Naive B cell (primary cell): ENCODE results near the gene TNFAIP1. TPM values are rescaled to one million over a fixed set of nuclear protein-coding genes. Genes with fewer than 3 reads are reported as not detected.

ENCODE experiments used
- ATAC-seq, 2 donors: fragments of 150-1000 bp; cut with Tn5 transposase; 2 replicates each; pipeline ENCODE4 v1.10.0; 2021; ENCODE audit warnings: low read depth in 2 of 2, mild to moderate bottlenecking in 2 of 2, moderate library complexity in 2 of 2
- DNase-seq: peaks from one replicate; pipeline ENCODE4 v3.0.0; 2022
- H3K27ac Mint-ChIP-seq, 6 donors: one replicate each; pipeline ENCODE4 v1.8.0; 2020 to 2022; ENCODE audit warnings: mild to moderate bottlenecking in 6 of 6, mixed read lengths in 6 of 6, moderate library complexity in 5 of 6, inconsistent platforms in 2 of 6
- H3K27me3 Mint-ChIP-seq, 3 donors: one replicate each; pipeline ENCODE4 v1.8.0; 2021 to 2022; ENCODE audit warnings: mixed read lengths in 3 of 3, mild to moderate bottlenecking in 1 of 3
- H3K36me3 Mint-ChIP-seq, 2 donors: one replicate each; pipeline ENCODE4 v1.8.0; 2020 to 2022; ENCODE audit warnings: mixed read lengths in 2 of 2, inconsistent platforms in 1 of 2, mild to moderate bottlenecking in 1 of 2
- H3K4me1 Mint-ChIP-seq, 3 donors: one replicate each; pipeline ENCODE4 v1.8.0; 2020 to 2022; ENCODE audit warnings: mixed read lengths in 3 of 3, inconsistent platforms in 1 of 3, mild to moderate bottlenecking in 1 of 3, moderate library complexity in 1 of 3
- H3K4me3 Mint-ChIP-seq, 8 donors: one replicate each; pipeline ENCODE4 v1.8.0; 2020 to 2022; ENCODE audit warnings: mild to moderate bottlenecking in 8 of 8, mixed read lengths in 8 of 8, moderate library complexity in 8 of 8, inconsistent platforms in 2 of 8
- H3K9me3 Mint-ChIP-seq, 7 donors: one replicate each; pipeline ENCODE4 v1.8.0; 2020 to 2022; ENCODE audit warnings: mixed read lengths in 7 of 7, mild to moderate bottlenecking in 5 of 7, inconsistent platforms in 2 of 7, moderate library complexity in 1 of 7
- polyA plus RNA-seq, 6 donors: library from polyadenylated mRNA; unstranded; fragments of 300-500 nt; fragmentation: Illumina TruSeq; gene quantifications; one replicate each; pipeline ENCODE4 v1.2.3, GENCODE V29; 2021; ENCODE audit warnings: low read depth in 6 of 6

TNFAIP1 gene
- polyA plus RNA-seq, 6 donors from 2014 or later = 4.0 to 11.5 (median 9.4) TPM

- H3K4me3 Mint-ChIP-seq = peak overlapping the region; percentile 73 to 92 (median 82)
- DNase-seq (no peak), ATAC-seq (peak in 1 of 2 donors; percentile 2)
- no peaks in the 10 kb centered on the region for H3K27me3 Mint-ChIP-seq
- H3K9me3 Mint-ChIP-seq = no peaks in the 10 kb centered on the region
- no peaks in the 10 kb centered on the region for H3K36me3 Mint-ChIP-seq
- H3K4me1 Mint-ChIP-seq = peaks cover 13 to 22% (median 19%) of the 10 kb centered on the region in 3 donors
- H3K27ac Mint-ChIP-seq = peak overlapping the region in 4 of 6 donors; percentile 33 to 91 (median 53)
Observed at GRCh38 chr17:28372203-28372944, 36.8 kb downstream of the TNFAIP1 start.

GRCh38 chr17:28372945-28373274, 37.3 kb downstream of the TNFAIP1 start:
- Mint-ChIP-seq H3K27me3 (no peaks in the 10 kb centered on the region), H3K36me3 (peaks cover 0 to 1% of the 10 kb centered on the region in 2 donors), H3K4me3 (peak overlapping the region; percentile 73 to 92 (median 82)), H3K27ac (peak overlapping the region in 3 of 6 donors; percentile 36 to 68 (median 38)), H3K4me1 (peaks cover 13 to 22% (median 19%) of the 10 kb centered on the region in 3 donors), H3K9me3 (no peaks in the 10 kb centered on the region)
- DNase-seq = no peak
- ATAC-seq = no peak

GRCh38 chr17:28379814-28380801, 44.5 kb downstream of the TNFAIP1 start:
- H3K4me3 Mint-ChIP-seq = peak overlapping the region in 5 of 8 donors; percentile 3 to 62 (median 57)
- DNase-seq (no peak), ATAC-seq (no peak)
- peaks cover 4 to 25% of the 10 kb centered on the region in 2 donors for H3K36me3 Mint-ChIP-seq
- no peaks in the 10 kb centered on the region for H3K9me3 Mint-ChIP-seq
- peak overlapping the region in 1 of 6 donors; percentile 35 for H3K27ac Mint-ChIP-seq
- peaks cover 14 to 51% (median 28%) of the 10 kb centered on the region in 3 donors for H3K27me3 Mint-ChIP-seq
- peaks cover 29 to 41% (median 39%) of the 10 kb centered on the region in 3 donors for H3K4me1 Mint-ChIP-seq

DNA sequence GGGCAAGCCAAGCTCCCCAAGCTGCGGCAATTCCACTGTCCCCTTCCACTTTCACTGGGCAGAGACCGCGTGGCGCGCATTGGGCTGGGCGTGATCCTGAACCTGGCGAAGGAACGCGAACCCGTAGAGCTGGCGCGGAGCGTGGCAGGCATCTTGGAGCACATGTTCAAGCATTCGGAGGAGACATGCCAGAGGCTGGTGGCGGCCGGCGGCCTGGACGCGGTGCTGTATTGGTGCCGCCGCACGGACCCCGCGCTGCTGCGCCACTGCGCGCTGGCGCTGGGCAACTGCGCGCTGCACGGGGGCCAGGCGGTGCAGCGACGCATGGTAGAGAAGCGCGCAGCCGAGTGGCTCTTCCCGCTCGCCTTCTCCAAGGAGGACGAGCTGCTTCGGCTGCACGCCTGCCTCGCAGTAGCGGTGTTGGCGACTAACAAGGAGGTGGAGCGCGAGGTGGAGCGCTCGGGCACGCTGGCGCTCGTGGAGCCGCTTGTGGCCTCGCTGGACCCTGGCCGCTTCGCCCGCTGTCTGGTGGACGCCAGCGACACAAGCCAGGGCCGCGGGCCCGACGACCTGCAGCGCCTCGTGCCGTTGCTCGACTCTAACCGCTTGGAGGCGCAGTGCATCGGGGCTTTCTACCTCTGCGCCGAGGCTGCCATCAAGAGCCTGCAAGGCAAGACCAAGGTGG, 45.7 kb downstream of the TNFAIP1 start:
- peaks cover 33 to 46% (median 44%) of the 10 kb centered on the region in 3 donors for H3K4me1 Mint-ChIP-seq
- peak overlapping the region in 3 of 8 donors; percentile 3 to 86 (median 83) for H3K4me3 Mint-ChIP-seq
- no peaks in the 10 kb centered on the region for H3K9me3 Mint-ChIP-seq
- H3K27ac Mint-ChIP-seq = no peak overlapping the region
- peaks cover 20 to 55% (median 28%) of the 10 kb centered on the region in 3 donors for H3K27me3 Mint-ChIP-seq
- DNase-seq = no peak
- H3K36me3 Mint-ChIP-seq = peaks cover 4 to 25% of the 10 kb centered on the region in 2 donors
- no peak for ATAC-seq

- Mint-ChIP-seq H3K27ac (no peak overlapping the region), H3K36me3 (peaks cover 0 to 31% of the 10 kb centered on the region in 2 donors), H3K27me3 (peaks cover 20 to 60% (median 28%) of the 10 kb centered on the region in 3 donors), H3K4me3 (peak overlapping the region; percentile 79 to 94 (median 89)), H3K9me3 (no peaks in the 10 kb centered on the region), H3K4me1 (peaks cover 33 to 44% (median 43%) of the 10 kb centered on the region in 3 donors)
- no peak for DNase-seq
- peak; percentile 81 to 82 for ATAC-seq
Observed at GRCh38 chr17:28384281-28385036, 48.9 kb downstream of the TNFAIP1 start.

GRCh38 chr17:28385037-28385400, 49.5 kb downstream of the TNFAIP1 start:
- H3K9me3 Mint-ChIP-seq = no peaks in the 10 kb centered on the region
- no peak overlapping the region for H3K27ac Mint-ChIP-seq
- peaks cover 33 to 44% (median 43%) of the 10 kb centered on the region in 3 donors for H3K4me1 Mint-ChIP-seq
- H3K36me3 Mint-ChIP-seq = peaks cover 0 to 35% of the 10 kb centered on the region in 2 donors
- ATAC-seq (peak in 1 of 2 donors; percentile 7), DNase-seq (no peak)
- H3K27me3 Mint-ChIP-seq = peaks cover 20 to 60% (median 28%) of the 10 kb centered on the region in 3 donors
- H3K4me3 Mint-ChIP-seq = peak overlapping the region; percentile 79 to 94 (median 89)

GRCh38 chr17:28385406-28385805, 49.8 kb downstream of the TNFAIP1 start:
- Mint-ChIP-seq H3K27ac (no peak overlapping the region), H3K9me3 (no peaks in the 10 kb centered on the region), H3K4me1 (peaks cover 33 to 40% (median 39%) of the 10 kb centered on the region in 3 donors), H3K36me3 (peaks cover 2 to 35% of the 10 kb centered on the region in 2 donors), H3K27me3 (peaks cover 20 to 57% (median 28%) of the 10 kb centered on the region in 3 donors), H3K4me3 (peak overlapping the region; percentile 79 to 93 (median 87))
- DNase-seq = no peak
- no peak for ATAC-seq

GRCh38 chr17:28386391-28386790, 50.8 kb downstream of the TNFAIP1 start:
- Mint-ChIP-seq H3K4me1 (peaks cover 26 to 38% (median 30%) of the 10 kb centered on the region in 3 donors), H3K36me3 (peaks cover 5 to 41% of the 10 kb centered on the region in 2 donors), H3K27me3 (peaks cover 16 to 47% (median 27%) of the 10 kb centered on the region in 3 donors), H3K27ac (no peak overlapping the region), H3K9me3 (no peaks in the 10 kb centered on the region), H3K4me3 (peak overlapping the region in 2 of 8 donors; percentile 81 to 86)
- no peak for ATAC-seq
- DNase-seq = no peak

DNA sequence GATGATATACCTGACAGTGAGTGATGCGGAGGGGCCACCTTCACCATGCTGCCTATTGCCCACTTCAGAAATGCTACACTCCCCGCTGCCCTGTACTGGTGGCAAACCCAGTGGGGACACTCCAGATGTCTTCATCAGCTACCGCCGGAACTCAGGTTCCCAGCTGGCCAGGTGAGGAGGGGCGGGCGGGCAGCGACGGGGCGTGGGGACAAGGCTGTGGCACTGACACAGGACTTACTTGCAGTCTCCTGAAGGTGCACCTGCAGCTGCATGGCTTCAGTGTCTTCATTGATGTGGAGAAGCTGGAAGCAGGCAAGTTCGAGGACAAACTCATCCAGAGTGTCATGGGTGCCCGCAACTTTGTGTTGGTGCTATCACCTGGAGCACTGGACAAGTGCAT, 52.5 kb downstream of the TNFAIP1 start:
- Mint-ChIP-seq H3K36me3 (peaks cover 5 to 44% of the 10 kb centered on the region in 2 donors), H3K4me1 (peaks cover 16 to 27% (median 21%) of the 10 kb centered on the region in 3 donors), H3K27me3 (peaks cover 10 to 30% (median 12%) of the 10 kb centered on the region in 3 donors), H3K9me3 (no peaks in the 10 kb centered on the region), H3K4me3 (no peak overlapping the region), H3K27ac (no peak overlapping the region)
- DNase-seq (no peak), ATAC-seq (no peak)

GRCh38 chr17:28390141-28390540, 54.6 kb downstream of the TNFAIP1 start:
- peaks cover 5 to 45% of the 10 kb centered on the region in 2 donors for H3K36me3 Mint-ChIP-seq
- no peak overlapping the region for H3K4me3 Mint-ChIP-seq
- H3K4me1 Mint-ChIP-seq = peaks cover 4 to 9% (median 4%) of the 10 kb centered on the region in 3 donors
- H3K27ac Mint-ChIP-seq = no peak overlapping the region
- no peaks in the 10 kb centered on the region for H3K9me3 Mint-ChIP-seq
- peaks cover 0 to 9% (median 6%) of the 10 kb centered on the region in 3 donors for H3K27me3 Mint-ChIP-seq
- ATAC-seq = no peak
- DNase-seq = no peak

GRCh38 chr17:28390563-28390962, 55.0 kb downstream of the TNFAIP1 start:
- Mint-ChIP-seq H3K4me3 (no peak overlapping the region), H3K27ac (peak overlapping the region in 1 of 6 donors; percentile 53), H3K36me3 (peaks cover 5 to 45% of the 10 kb centered on the region in 2 donors), H3K27me3 (peaks cover 0 to 5% (median 3%) of the 10 kb centered on the region in 3 donors), H3K4me1 (peaks cover under 1 to 5% (median under 1%) of the 10 kb centered on the region in 3 donors), H3K9me3 (no peaks in the 10 kb centered on the region)
- ATAC-seq = no peak
- DNase-seq = no peak

- peak overlapping the region in 1 of 6 donors; percentile 19 for H3K27ac Mint-ChIP-seq
- ATAC-seq = no peak
- H3K9me3 Mint-ChIP-seq = no peaks in the 10 kb centered on the region
- peaks cover 0 to 4% (median 0%) of the 10 kb centered on the region in 3 donors for H3K4me1 Mint-ChIP-seq
- DNase-seq = no peak
- H3K27me3 Mint-ChIP-seq = peaks cover 0 to 5% (median 0%) of the 10 kb centered on the region in 3 donors
- peaks cover 5 to 45% of the 10 kb centered on the region in 2 donors for H3K36me3 Mint-ChIP-seq
- no peak overlapping the region for H3K4me3 Mint-ChIP-seq
Observed at GRCh38 chr17:28390984-28391383, 55.4 kb downstream of the TNFAIP1 start.
